ENCODE measurements around the gene ARHGAP8.
"Not testable (repeated sequence)": the region's sequence is repeated elsewhere in the genome, so short reads cannot be mapped to it uniquely, and the experiment has no call there.

Gene ARHGAP8

GRCh38 chr22:44891791-44892190 lies 139.4 kb downstream of the ARHGAP8 start:
- no peak for DNase-seq

DNA sequence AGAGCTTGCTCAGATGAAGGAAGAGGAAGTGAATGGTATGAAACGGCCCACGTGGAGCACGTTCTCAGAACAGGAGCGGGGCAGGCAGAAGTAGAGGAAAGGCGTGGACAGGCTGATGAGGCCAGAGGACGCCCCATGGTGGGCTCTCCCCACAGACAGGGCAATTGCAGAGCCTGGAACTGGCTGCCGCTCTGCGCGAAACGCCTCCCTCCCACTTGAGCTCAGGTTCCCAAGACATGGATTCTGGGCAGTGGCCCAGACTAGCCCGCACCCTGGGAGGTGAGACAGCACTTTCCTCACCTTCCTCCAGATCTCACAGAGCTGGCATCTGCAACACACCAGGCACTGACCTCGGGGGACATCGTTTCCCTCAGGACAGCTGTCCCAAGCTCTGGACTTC lies 139.9 kb downstream of the ARHGAP8 start:
- DNase-seq = no peak

DNA sequence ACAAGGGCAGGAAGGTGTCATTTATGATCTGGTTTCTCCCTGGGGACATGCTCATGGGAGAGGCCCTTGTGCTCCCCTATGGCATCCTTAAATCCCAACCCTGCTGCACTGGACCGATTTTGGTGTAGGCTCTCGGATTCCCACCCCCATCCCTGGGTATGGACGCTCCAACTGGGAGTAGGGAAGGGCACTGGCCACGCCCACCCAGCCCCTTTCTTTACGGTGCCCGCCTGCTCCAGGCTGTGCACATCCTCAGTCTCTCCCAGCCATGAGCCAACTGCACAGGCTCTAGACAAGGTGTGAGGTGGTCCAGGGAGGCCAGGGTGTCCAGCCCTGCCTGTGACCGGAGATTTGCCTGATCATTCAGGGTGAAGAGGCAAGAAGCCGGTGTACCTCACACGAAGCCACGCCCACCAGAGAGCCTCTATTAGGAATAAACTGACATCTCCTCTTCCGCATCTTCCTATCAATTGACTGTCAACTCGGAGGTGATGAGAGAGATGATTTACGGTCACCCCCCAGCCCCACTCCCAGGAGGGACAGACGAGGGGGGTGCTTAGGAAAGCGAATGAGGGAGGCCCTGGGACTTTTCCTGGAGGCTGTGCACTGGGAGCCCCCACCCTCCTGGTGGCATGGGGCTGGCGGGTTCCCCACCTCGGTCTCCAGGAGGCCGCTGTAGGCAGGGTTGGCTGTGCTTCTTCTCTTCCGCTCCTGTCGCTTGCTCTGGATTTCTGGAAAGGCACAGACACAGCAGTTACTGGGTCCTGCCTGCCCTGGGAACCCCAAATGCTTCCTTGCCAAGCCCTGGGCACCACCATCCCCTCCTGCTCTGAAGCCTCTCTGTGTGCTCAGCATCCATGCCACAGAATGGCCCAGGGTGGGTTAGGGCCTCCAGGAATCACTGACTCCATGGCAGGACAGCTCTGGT lies 140.7 kb downstream of the ARHGAP8 start:
- no peak for DNase-seq

- no peak for DNase-seq
These were observed 141.3 kb downstream of the ARHGAP8 start for GRCh38 chr22:44893731-44894080.

GRCh38 chr22:44894321-44894720 lies 141.9 kb downstream of the ARHGAP8 start:
- no peak for DNase-seq

DNA sequence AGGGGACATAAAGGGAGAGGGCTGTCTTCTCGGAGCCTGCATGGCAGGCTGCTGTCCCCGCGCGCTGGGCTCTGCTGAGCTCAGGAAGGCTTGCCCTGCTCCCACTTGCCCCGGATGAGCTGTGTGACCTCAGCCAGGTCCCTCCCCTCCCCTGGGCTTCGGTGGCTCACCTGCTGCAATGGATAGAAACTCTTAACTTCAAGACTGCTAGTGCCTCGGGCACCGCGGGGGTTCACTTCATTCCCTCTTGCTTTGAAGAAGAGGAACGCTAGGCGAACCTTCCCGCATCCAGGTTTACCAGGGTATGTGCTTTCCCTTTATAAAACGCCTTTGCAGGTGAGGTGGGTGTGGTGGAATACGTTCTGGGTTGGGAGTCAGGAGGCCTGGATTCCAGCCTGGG lies 142.4 kb downstream of the ARHGAP8 start:
- DNase-seq = no peak

- DNase-seq = no peak
These were observed 143.1 kb downstream of the ARHGAP8 start for GRCh38 chr22:44895296-44896055.

- peak; percentile 2 for DNase-seq
These were observed 145.9 kb downstream of the ARHGAP8 start for GRCh38 chr22:44898236-44898635.

GRCh38 chr22:44901301-44901700 lies 148.9 kb downstream of the ARHGAP8 start:
- DNase-seq = no peak

DNA sequence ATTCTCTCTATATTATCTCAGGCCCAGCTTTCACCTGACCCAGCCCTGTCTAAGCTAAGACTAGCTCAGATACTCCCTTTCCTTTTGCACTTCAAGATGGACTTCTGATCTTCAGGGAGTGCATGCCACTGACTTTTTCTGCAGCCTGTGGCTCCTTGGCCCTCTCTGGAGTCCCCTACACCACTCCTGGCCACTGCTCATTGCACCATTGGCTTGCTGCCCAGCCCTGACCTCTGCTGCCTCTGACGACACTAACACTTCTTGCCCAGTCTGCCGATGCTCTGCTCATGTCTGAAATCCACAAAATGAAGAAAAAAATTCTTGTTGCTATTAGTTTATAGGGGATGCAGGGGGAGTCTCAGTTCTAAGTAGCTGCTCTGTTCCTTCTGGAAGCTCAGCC lies 150.8 kb downstream of the ARHGAP8 start:
- DNase-seq = not testable (repeated sequence)

DNA sequence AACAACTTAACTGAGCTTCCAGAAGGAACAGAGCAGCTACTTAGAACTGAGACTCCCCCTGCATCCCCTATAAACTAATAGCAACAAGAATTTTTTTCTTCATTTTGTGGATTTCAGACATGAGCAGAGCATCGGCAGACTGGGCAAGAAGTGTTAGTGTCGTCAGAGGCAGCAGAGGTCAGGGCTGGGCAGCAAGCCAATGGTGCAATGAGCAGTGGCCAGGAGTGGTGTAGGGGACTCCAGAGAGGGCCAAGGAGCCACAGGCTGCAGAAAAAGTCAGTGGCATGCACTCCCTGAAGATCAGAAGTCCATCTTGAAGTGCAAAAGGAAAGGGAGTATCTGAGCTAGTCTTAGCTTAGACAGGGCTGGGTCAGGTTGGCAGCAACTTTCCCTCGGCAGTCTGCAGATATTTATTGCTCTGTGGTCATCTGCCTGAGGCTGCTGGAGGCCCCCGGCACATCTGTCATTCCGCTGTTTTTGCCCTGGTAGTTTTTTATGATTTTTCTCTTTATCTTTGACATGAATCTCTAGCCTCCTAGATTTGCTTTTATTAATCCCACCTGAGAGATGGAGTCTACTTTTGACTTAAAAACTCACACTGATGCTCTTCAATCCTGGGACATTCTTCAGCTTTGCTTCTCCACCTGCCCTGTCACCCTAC lies 152.2 kb downstream of the ARHGAP8 start:
- not testable (repeated sequence) for DNase-seq

DNA sequence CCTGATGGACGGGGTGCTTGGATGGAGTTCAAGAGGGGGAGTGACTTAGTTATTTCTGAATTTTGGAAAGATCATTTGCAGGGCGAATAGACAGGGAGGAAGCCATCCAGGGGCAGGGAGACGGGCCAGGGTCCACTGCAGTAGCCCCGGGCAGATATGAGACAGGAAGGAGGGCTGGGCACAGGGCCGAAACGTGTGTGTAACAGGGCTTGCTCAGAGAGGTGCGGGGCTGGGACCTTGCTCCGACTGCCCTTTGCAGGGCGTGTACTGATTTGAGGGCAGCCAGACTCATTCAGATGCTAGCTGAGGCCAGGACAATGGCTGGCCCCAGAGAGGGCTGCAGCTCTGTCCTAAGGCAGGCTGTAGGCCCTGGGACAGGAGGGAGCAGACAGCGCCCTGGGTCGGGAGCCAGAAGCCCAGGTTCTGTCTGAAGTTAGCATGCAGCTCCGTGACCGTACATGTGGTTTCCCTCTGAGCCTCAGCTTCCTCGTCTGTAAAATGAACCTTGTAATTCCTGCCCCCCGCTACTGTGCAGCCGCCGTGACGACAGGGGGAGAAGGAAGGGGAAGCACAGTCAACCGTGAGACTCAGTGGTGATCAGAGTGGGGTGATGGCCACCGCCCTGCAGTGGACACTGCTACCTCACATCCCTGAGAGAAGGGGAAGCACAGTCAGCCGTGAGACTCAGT lies 154.0 kb downstream of the ARHGAP8 start:
- DNase-seq = no peak

DNA sequence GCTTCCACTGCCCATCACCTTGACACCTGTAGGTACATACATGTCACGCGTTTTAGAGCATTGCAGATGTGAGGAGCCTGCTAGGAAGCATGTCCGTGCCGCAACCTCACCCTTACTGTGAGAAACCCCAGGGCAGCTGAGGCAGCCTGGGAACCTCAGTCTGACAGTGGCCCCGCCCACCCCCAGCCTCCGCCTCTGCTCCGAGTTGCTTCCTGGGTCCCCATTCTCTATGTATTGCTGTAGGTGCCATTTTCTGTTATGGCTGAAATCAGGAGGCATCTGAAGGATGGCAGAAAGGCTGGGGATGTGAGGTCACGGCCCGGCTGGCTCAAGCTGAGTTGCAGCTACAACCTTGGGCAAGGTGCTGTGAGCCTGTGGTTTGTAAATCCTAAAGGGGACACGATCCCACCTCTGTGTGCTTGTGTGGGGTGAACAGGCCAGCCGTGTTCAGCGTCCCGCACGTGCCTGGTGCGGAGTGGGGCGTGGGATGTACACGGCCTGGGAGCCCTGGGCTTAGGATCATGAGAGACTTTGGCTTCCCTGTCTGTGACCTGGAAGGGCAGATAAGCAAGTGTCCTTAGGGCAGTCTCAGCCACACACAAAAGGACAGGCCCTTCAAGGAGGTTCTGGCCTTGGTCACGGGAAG lies 154.7 kb downstream of the ARHGAP8 start:
- DNase-seq = no peak

DNA sequence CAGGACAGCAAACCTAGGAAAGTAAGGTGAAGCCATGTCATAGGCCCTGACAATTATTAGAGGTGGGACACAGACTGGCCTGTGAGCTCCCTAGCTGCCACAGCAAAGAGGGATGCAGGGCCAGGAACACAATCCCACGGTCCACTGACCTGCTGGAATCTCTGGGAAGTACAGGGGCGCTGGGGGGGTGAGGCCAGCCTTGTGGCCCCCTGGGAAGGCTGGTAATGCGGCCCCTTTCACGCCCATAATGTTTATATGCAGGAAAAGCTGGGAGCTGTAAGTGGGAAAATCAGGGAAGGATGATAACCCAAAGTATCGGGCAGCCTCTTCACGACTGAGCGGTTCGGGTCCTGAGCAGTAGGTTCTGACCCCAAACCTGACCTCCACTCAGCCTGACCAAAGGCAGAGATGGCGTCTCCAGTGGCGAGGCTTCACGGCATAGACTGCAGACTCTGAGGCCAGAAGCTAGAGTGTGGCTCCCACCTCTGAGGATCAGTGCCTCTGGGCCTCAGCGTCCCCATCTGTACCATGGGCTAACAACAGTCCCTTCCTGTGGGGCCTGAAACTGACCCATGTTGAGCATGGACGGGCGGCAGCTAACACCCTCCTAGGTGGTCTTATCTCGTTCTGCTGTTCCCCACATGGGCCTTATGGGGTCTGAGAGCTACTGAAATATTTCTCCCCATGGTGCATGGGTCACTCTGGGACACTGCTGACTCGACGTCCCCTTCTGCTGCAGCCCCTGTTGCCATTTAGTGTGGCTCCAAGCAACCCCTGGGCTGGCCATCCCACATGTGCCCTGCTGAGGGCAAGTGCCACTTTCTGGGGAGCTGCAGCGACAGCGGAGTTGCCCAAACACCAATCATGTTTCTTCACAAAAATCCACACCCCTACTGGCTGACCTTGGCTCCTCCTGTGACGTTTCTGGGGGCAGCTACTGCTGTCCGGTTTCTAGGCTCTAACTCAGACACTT lies 155.7 kb downstream of the ARHGAP8 start:
- DNase-seq = no peak

DNA sequence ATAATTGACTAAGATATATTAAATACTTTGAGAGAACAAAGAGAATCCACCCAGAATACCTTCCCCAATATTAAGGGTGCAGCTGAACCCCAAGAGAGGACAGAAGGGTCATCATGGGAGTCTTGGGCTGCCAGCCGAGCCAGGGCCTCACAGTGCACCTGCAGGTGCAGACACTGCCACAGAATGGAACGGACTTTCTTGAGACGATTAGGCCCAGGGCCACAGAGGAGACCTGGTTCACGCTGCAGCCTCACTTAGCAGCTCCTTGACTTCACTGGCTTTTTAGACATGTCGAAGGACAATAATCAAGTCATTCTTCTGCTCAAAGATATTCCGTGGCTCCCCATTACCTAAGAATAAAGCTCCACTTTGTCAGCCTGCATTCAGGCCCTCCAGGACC lies 156.9 kb downstream of the ARHGAP8 start:
- no peak for DNase-seq
